Measurements from ENCODE around the gene GALNS.
A peak's percentile ranks its signal among the peaks of the same experiment; 100 is the strongest.

- TF ChIP-seq EZH2 (conservative IDR thresholded peaks at IDR 0.05; ENCODE audit: low read depth, low read length): no peak
- TF ChIP-seq HDAC1 (CRISPR knock-in tag; IDR thresholded peaks at IDR 0.05): peak; percentile 40; the same call in 1 of the 2 replicates
- TF ChIP-seq POLR2AphosphoS5 (IDR thresholded peaks at IDR 0.05; ENCODE audit: low read depth, low read length): no peak
These were observed 86.1 kb downstream of the GALNS start for GRCh38 chr16:88770461-88771293.
